Tibial nerve (tissue), 4 donors: ENCODE data around the gene THBS4. TPM values are rescaled to one million over a fixed set of nuclear protein-coding genes. Genes with fewer than 3 reads are reported as not detected.

Experiments
- DNase-seq, 2 donors: peaks; one replicate each; pipeline ENCODE4 v3.0.0-alpha.2; 2019; ENCODE audit warnings: low spot score in 2 of 2
- H3K27ac ChIP-seq, 4 donors: fragments of 200-600 bp; sonication (generic) in 3 of 4; one replicate each; pipeline ENCODE4 v1.5.1; 2017 to 2019; ENCODE audit warnings: mild to moderate bottlenecking in 1 of 4
- H3K27me3 ChIP-seq, 2 donors: fragments of 200-600 bp; sonication (generic) in 1 of 2; one replicate each; pipeline versions ENCODE4 v1.5.1 to v1.6.0; 2017 to 2019
- H3K36me3 ChIP-seq, 3 donors: fragments of 200-600 bp; sonication (generic); one replicate each; pipeline ENCODE4 v1.5.1; 2018 to 2019
- H3K4me1 ChIP-seq, 4 donors: fragments of 200-600 bp; sonication (generic) in 3 of 4; one replicate each; pipeline ENCODE4 v1.5.1; 2017 to 2019
- H3K4me3 ChIP-seq, 4 donors: fragments of 200-600 bp; sonication (generic) in 3 of 4; one replicate each; pipeline ENCODE4 v1.5.1; 2017 to 2019; ENCODE audit warnings: mild to moderate bottlenecking in 1 of 4, moderate library complexity in 1 of 4
- H3K9me3 ChIP-seq, 4 donors: fragments of 200-600 bp; sonication (generic) in 3 of 4; one replicate each; pipeline ENCODE4 v1.5.1; 2017 to 2019
- CTCF ChIP-seq, 5 experiments: fragments of 200-600 bp in 3 of 5; fragments of 450-650 bp in 2 of 5; sonication (generic) in 3 of 5; IDR thresholded peaks; one replicate each; pipeline ENCODE4 v1.5.1; 2016 to 2019; ENCODE audit warnings: antibody characterized with exemption in 5 of 5, mild to moderate bottlenecking in 3 of 5, moderate library complexity in 2 of 5
- EP300 ChIP-seq, 2 donors: sonication (generic); formaldehyde crosslinking; IDR thresholded peaks; one replicate each; pipeline ENCODE4 v1.6.1; 2017; ENCODE audit warnings: antibody characterized with exemption in 2 of 2, mild to moderate bottlenecking in 1 of 2
- POLR2A ChIP-seq, 2 donors: fragments of 450-650 bp; IDR thresholded peaks; one replicate each; pipeline ENCODE4 v1.6.1; 2017; ENCODE audit warnings: antibody characterized with exemption in 2 of 2, mild to moderate bottlenecking in 2 of 2, moderate library complexity in 2 of 2
- WGBS, 2 donors: methylation state at CpG; one replicate each; pipeline ENCODE4 v1.1.5; 2018; 5-methylcytosine and 5-hydroxymethylcytosine counted together
- total RNA-seq, 4 donors: library from RNA; depleted of rRNA; stranded (reverse); fragments of >200 nt; gene quantifications; one replicate each; pipeline ENCODE4 v1.1.0, GENCODE V29; 2016

The THBS4 gene
- total RNA-seq, 4 donors from 2014 or later, result 99.0 to 376 (median 157) TPM

GRCh38 chr5:80054682-80055081, 19.5 kb downstream of the THBS4 start:
- peaks cover 0 to 13% (median 0%) of the 10 kb centered on the region in 3 donors for H3K36me3 ChIP-seq
- DNase-seq, result no peak
- no peak overlapping the region for H3K27ac ChIP-seq
- no peak for TF ChIP-seq CTCF (IDR thresholded peaks at IDR 0.05)
- no peak for TF ChIP-seq EP300 (IDR thresholded peaks at IDR 0.05)
- TF ChIP-seq POLR2A (IDR thresholded peaks at IDR 0.05), result no peak
- no peak overlapping the region for H3K4me3 ChIP-seq
- H3K9me3 ChIP-seq, result no peaks in the 10 kb centered on the region
- H3K4me1 ChIP-seq, result peaks cover 0 to 6% (median 0%) of the 10 kb centered on the region in 4 donors
- 89 to 93% methylated on average over 5 of the region's 5 CpGs for WGBS, 2 donors
- H3K27me3 ChIP-seq, result no peaks in the 10 kb centered on the region

GRCh38 chr5:80055491-80056170, 20.5 kb downstream of the THBS4 start:
- DNase-seq, result no peak

GRCh38 chr5:80057099-80057498, 22.0 kb downstream of the THBS4 start:
- peaks cover 0 to 24% (median 0%) of the 10 kb centered on the region in 3 donors for H3K36me3 ChIP-seq
- peaks cover 0 to 2% (median 0%) of the 10 kb centered on the region in 4 donors for H3K4me1 ChIP-seq
- no peak overlapping the region for H3K27ac ChIP-seq
- H3K27me3 ChIP-seq, result no peaks in the 10 kb centered on the region
- DNase-seq, result no peak
- H3K9me3 ChIP-seq, result no peaks in the 10 kb centered on the region
- H3K4me3 ChIP-seq, result no peak overlapping the region
- TF ChIP-seq EP300 (IDR thresholded peaks at IDR 0.05), result no peak
- no peak for TF ChIP-seq CTCF (IDR thresholded peaks at IDR 0.05)
- TF ChIP-seq POLR2A (IDR thresholded peaks at IDR 0.05), result no peak
- WGBS, 2 donors, result 94 to 98% methylated on average over 2 of the region's 2 CpGs

More at GRCh38 chr5:80055491-80056170, 20.5 kb downstream of the THBS4 start:
- Histone ChIP-seq H3K27ac (no peak overlapping the region), H3K4me1 (peaks cover 0 to 6% (median 0%) of the 10 kb centered on the region in 4 donors), H3K27me3 (no peaks in the 10 kb centered on the region), H3K9me3 (no peaks in the 10 kb centered on the region), H3K36me3 (peaks cover 0 to 23% (median 0%) of the 10 kb centered on the region in 3 donors), H3K4me3 (no peak overlapping the region)
- TF ChIP-seq CTCF (IDR thresholded peaks at IDR 0.05), result no peak
- no peak for TF ChIP-seq POLR2A (IDR thresholded peaks at IDR 0.05)
- TF ChIP-seq EP300 (IDR thresholded peaks at IDR 0.05), result no peak
- 62 to 64% methylated on average over 11 of the region's 11 CpGs for WGBS, 2 donors

- TF ChIP-seq EP300 (IDR thresholded peaks at IDR 0.05) (no peak), CTCF (IDR thresholded peaks at IDR 0.05) (no peak), POLR2A (IDR thresholded peaks at IDR 0.05) (no peak)
Observed at GRCh38 chr5:80057921-80058320, 22.8 kb downstream of the THBS4 start.

GRCh38 chr5:80059354-80059980, 24.3 kb downstream of the THBS4 start:
- no peak overlapping the region for H3K4me3 ChIP-seq
- no peak for DNase-seq
- TF ChIP-seq EP300 (IDR thresholded peaks at IDR 0.05) (no peak), CTCF (IDR thresholded peaks at IDR 0.05) (no peak), POLR2A (IDR thresholded peaks at IDR 0.05) (no peak)

More at GRCh38 chr5:80057921-80058320, 22.8 kb downstream of the THBS4 start:
- Histone ChIP-seq H3K36me3 (peaks cover 0 to 24% (median 0%) of the 10 kb centered on the region in 3 donors), H3K27ac (no peak overlapping the region), H3K4me3 (no peak overlapping the region), H3K9me3 (no peaks in the 10 kb centered on the region), H3K27me3 (no peaks in the 10 kb centered on the region), H3K4me1 (no peaks in the 10 kb centered on the region)
- no peak for DNase-seq
- 57 to 58% methylated on average over 2 of the region's 2 CpGs for WGBS, 2 donors

More at GRCh38 chr5:80059354-80059980, 24.3 kb downstream of the THBS4 start:
- Histone ChIP-seq H3K9me3 (no peaks in the 10 kb centered on the region), H3K27ac (no peak overlapping the region), H3K4me1 (no peaks in the 10 kb centered on the region), H3K27me3 (no peaks in the 10 kb centered on the region), H3K36me3 (peaks cover 0 to 24% (median 0%) of the 10 kb centered on the region in 3 donors)
- 92 to 95% methylated on average over 18 of the region's 18 CpGs for WGBS, 2 donors
